Measurements from ENCODE around the gene GRK2.
A peak's percentile ranks its signal among the peaks of the same experiment; 100 is the strongest.

GRK2 gene

DNA sequence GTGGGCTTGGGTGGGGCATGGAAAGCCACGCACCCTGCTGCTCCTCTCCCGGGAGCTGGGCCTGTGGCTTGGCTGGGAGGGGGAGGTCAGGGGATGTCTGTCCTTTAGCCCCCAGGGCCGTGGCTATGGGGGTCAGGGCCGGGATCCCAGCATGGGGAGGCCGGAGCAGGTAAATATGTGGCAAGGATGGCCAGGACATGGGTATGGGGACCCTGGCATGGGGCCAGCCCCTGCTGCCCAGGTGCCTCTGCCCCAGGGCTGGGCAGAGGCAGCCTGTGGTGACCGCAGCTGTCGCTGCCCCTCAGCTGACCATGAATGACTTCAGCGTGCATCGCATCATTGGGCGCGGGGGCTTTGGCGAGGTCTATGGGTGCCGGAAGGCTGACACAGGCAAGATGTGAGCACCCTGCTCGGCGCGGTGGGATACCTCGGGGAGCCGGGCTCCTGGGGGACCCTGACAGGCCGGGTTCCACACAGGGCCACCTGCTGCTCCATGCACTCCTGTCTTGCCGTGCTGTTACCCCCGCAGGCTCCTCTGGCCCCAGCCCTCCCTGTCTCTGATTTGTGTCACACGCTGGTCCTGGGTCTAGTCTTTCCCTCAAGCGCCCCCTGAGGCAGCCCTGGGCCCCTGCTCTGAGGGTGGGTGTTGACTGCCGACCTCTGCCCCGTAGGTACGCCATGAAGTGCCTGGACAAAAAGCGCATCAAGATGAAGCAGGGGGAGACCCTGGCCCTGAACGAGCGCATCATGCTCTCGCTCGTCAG lies 14.7 kb downstream of the GRK2 start:
- DNase-seq (ENCODE audit: low read depth in 1 of 2, low spot score in 1 of 2): no peak

DNA sequence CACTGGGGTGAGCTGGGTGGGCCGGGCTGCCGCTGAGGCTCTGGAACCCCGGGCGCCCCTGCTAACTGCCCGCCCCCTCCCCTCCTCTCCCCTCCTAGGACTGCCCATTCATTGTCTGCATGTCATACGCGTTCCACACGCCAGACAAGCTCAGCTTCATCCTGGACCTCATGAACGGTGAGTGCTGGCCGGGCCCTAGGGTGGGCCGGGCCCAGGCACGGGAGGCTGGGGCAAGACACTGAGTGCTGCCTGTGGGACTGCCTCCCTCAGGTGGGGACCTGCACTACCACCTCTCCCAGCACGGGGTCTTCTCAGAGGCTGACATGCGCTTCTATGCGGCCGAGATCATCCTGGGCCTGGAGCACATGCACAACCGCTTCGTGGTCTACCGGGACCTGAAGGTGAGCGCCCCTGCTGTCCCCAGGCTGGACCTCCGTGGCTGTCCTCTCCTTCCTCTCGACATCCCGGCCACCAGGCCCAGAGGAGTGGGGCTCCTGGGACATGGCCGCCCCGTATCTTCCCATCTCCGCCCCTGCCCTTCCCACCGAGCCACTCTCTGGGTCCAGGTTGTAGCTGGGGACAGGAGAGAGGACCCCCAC lies 15.4 kb downstream of the GRK2 start:
- no peak for DNase-seq (ENCODE audit: low read depth in 1 of 2, low spot score in 1 of 2)

DNA sequence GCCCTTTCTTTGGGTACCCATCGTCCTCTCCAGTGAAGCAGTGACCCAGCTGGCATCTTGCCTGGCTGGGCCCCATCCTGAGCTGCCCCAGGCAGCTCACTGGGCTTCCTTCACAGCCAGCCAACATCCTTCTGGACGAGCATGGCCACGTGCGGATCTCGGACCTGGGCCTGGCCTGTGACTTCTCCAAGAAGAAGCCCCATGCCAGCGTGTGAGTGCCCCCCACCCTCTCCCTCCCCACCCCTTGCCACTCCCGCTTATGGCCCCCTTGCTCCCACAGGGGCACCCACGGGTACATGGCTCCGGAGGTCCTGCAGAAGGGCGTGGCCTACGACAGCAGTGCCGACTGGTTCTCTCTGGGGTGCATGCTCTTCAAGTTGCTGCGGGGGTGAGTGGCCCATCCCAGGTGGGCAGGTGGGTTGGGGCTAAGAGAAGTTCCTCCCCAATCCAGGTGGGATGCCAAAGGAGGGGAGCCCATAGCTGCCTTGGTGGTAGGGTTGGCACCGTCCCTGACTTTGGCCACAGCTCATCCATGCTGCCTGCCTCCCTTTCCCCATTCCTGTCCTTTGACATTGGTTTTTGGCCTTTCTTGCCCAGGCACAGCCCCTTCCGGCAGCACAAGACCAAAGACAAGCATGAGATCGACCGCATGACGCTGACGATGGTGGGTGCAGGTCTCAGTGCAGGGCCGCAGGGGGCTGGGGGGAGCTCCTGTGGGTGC lies 16.0 kb downstream of the GRK2 start:
- no peak for DNase-seq (ENCODE audit: low read depth in 1 of 2, low spot score in 1 of 2)

DNA sequence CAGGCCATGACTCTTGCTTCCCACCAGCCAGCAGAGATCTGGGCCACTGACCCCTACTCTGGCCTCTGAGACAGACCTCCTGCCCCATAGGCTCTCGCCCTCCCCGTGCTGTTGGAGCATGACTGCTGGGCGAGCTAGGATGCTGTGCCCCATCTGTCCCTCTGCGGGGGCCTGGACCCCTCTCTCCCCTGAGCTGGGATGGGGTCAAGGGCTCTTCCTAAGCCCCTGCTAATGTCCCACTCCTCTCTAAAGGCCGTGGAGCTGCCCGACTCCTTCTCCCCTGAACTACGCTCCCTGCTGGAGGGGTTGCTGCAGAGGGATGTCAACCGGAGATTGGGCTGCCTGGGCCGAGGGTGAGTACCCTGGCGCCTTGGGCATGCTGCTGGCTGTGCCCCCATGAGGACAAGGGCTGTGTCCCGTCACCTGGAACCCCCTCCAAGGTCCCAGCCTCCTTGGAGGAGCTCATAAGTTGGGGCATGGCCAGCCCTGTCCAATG lies 16.7 kb downstream of the GRK2 start:
- DNase-seq (ENCODE audit: low read depth in 1 of 2, low spot score in 1 of 2): no peak

DNA sequence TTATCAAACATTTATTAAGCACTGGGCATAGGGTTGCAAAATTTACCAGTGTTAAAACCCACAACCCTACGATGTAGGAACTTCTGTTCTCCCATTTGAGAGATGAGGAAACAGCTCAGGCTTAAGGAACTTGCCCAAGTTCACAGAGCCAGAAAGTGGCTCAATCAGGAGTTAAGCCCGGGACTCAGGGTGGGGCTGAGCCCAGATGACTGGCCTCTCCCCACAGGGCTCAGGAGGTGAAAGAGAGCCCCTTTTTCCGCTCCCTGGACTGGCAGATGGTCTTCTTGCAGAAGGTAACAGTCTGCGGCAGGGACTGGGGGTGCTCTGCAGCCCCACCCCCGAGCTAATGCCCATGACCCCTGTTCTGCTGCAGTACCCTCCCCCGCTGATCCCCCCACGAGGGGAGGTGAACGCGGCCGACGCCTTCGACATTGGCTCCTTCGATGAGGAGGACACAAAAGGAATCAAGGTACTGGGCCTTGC lies 17.2 kb downstream of the GRK2 start:
- no peak for DNase-seq (ENCODE audit: low read depth in 1 of 2, low spot score in 1 of 2)

DNA sequence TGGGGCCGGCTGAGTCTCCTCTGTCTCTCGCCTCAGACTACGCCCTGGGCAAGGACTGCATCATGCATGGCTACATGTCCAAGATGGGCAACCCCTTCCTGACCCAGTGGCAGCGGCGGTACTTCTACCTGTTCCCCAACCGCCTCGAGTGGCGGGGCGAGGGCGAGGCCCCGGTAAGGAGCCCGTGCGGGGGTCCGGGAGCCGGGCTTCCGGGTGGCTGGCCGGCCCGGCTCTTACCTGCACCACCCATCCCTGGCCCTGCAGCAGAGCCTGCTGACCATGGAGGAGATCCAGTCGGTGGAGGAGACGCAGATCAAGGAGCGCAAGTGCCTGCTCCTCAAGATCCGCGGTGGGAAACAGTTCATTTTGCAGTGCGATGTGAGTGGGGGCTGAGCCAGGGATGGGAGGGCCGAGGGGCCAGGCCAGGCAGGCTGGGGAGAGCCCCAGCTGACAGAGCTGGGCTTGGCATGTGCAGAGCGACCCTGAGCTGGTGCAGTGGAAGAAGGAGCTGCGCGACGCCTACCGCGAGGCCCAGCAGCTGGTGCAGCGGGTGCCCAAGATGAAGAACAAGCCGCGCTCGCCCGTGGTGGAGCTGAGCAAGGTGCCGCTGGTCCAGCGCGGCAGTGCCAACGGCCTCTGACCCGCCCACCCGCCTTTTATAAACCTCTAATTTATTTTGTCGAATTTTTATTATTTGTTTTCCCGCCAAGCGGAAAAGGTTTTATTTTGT lies 18.7 kb downstream of the GRK2 start:
- DNase-seq (ENCODE audit: low read depth in 1 of 2, low spot score in 1 of 2): no peak

DNA sequence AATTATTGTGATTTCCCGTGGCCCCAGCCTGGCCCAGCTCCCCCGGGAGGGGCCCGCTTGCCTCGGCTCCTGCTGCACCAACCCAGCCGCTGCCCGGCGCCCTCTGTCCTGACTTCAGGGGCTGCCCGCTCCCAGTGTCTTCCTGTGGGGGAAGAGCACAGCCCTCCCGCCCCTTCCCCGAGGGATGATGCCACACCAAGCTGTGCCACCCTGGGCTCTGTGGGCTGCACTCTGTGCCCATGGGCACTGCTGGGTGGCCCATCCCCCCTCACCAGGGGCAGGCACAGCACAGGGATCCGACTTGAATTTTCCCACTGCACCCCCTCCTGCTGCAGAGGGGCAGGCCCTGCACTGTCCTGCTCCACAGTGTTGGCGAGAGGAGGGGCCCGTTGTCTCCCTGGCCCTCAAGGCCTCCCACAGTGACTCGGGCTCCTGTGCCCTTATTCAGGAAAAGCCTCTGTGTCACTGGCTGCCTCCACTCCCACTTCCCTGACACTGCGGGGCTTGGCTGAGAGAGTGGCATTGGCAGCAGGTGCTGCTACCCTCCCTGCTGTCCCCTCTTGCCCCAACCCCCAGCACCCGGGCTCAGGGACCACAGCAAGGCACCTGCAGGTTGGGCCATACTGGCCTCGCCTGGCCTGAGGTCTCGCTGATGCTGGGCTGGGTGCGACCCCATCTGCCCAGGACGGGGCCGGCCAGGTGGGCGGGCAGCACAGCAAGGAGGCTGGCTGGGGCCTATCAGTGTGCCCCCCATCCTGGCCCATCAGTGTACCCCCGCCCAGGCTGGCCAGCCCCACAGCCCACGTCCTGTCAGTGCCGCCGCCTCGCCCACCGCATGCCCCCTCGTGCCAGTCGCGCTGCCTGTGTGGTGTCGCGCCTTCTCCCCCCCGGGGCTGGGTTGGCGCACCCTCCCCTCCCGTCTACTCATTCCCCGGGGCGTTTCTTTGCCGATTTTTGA lies 19.5 kb downstream of the GRK2 start:
- no peak for DNase-seq (ENCODE audit: low read depth in 1 of 2, low spot score in 1 of 2)

DNA sequence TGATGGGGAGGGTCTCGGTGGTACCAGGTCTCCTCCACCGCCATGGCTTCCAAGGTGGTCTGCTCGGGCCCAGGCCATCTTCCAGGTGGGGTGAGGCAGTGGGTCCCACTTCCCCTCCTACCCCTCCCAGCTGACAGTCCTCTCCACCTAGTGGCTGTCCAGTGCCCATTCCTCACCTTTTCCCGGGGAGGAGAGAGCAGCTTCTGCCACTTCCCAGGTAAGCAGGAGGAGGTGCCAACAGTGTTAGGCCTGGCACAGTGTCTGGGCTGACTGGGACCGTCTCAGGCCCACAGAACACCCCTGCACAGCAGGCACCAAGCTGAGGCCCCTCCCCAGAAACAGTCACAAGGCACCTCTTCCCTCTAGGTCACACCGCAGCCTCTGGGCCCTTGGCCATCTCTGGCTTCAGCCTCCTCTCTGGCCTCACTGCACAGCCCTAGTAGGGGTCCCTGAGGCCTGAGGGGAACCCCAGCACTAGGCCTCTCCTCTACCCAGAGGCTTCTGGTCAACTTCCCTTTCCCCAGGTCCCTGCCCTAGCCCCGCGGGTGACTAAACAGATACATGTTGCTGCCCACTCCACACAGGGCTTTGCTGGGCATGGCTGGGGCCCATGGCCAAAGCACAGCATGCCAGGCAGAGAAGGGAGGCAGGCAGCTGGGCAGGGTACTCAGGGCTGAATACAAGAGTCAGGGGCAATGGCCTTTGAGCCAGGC lies 20.5 kb downstream of the GRK2 start:
- DNase-seq (ENCODE audit: low read depth in 1 of 2, low spot score in 1 of 2): no peak

DNA sequence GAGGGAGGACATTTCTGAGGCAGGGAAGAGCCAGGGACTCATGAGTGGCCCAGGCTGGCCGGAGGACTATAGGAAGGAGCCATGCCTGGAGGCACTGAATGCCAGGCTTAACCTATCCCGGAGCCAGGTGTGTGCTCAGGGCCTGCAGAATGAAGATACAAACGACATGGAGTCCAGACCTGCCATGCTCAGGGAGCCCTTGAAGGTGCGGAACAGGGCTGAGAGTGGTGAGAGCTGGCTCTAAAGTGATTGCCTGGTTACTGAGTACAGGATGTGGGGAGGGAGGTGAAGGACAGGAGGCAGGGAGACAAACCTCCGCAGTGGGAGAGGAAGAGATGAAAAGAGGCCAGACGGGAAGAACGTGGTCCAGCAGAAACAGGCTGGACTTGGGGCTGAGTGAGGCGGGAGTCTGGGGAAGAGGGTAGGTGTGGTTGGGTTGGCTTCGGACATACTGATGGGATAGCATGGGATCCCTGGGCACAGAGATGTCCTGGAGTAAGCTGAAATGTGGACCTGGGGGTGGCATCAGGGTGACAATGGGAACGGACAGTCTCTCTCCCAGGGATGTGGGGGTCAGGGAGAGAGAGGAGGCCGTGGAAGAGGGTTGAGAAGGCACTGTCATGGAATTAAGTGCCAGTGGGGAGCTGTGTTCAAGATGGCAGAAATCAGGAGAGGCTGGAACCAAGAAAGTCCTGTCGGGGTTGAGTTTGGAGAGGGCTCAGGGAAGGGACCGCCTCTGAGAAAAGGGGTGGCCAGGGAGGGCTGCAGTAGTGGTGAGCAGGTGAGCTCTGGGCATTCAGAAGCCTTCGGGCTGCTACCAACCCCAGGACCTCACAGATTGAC lies 21.3 kb downstream of the GRK2 start:
- no peak for DNase-seq (ENCODE audit: low read depth in 1 of 2, low spot score in 1 of 2)

DNA sequence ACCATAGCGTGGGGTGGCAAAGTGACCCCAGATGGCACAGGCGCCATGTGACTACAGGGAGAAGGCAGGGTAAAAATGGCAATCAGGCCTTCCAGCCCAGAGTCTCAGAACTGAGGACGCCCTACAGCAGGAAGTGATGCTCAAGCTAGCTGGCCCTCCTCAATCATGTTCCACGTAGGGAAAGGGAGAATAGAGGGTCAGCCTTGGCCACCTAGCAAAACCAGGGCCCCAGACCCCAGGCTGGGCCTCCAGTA lies 21.9 kb downstream of the GRK2 start:
- DNase-seq (ENCODE audit: low read depth in 1 of 2, low spot score in 1 of 2): no peak

DNA sequence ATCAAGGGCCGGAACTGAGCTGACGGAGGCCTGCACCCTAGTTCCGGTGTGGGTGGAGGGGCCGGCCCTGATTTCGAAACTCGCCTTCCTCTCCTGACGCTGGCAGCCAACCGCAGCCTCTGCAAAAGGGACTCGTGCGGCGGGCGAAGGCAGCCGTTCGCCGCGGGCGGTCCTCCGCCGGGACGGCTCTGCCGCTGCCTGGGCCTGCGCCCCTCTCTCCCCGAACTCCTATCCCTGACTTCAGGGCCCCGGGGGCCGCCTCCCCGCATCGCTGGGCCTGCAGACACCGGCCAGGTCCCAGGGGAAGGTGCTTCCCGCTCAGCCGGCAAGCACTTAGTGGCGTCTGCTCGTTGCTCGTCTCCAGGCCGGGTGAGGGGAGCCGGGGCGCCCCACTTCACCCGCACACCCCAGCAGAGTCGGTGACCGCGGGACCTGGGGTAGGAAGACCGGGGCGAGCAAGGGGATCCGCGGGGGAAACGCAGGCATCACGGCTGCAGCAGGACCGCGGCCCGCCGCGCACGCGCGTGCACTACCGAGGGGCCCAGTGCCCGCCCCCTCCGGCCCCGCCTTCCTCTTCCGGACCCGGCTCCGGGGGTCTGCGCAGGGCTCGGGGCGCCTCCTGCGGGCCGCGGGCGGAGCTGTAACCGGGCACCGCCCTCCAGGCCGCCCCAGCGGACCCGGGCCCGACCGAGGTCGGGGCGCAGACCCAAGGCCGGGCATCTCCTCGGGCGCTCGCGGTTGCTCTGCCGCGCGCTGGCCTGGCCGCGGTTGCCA lies 22.4 kb downstream of the GRK2 start:
- DNase-seq (ENCODE audit: low read depth in 1 of 2, low spot score in 1 of 2): peak; percentile 81 to 83

DNA sequence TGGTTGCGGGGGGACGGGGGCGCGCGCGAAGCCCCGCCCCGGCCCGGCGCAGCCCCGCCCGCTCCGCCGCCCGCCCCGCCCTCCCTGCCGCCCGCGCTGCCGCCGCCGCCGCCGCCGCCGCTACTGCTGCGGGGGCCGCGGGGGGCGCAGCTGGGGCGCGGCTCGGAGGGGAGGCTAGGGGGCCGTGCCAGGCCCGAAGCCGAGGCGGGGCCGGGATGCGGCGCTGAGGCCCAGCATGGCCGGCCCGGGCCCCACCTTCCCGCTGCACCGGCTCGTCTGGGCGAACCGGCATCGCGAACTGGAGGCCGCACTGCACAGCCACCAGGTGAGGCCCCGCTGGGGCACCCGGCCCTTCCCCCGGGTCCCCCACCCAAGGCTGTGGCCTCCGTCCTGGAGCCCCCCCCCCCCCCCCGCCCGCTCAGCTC lies 23.0 kb downstream of the GRK2 start, which contains the start of gene ANKRD13D:
ANKRD13D (plus strand) TSS at position 78 of the 425 bp plus-strand sequence; CDS start at position 236, 158 bp downstream.
- DNase-seq (ENCODE audit: low read depth in 1 of 2, low spot score in 1 of 2): no peak

DNA sequence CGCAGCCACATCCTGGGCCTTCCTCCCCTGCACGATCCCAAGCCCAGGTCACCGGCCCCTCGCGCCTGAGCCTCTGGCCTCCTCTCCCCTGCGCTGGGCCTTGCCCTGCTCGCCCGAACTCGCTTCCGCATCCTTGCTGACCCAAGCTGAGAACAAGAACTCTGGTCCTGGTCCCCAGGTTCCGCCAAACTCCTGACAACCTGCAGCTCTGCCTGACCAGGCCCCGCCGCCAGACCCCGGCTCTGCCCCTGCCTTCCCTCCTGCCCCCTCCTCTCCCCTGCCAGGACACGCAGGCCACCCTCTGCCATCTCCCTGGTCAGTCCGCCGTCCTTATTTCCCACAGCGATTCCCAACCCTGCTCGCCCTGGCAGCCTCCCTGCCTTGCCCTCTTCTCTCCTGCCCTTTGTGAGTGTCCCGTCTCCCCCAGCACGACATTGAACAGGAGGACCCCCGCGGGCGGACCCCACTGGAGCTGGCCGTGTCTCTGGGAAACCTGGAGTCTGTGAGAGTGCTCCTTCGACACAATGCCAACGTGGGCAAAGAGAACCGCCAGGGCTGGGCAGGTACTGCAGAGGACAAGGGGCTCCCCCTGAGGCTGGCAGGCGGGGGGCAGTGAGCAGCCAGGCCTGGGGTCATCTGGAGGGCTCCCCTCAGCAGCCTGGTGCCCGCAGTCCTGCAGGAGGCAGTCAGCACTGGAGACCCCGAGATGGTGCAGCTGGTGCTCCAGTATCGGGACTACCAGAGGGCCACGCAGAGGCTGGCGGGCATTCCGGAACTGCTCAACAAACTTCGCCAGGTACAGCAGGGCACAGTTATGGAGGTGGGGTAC lies 23.6 kb downstream of the GRK2 start:
- DNase-seq (ENCODE audit: low read depth in 1 of 2, low spot score in 1 of 2): no peak

DNA sequence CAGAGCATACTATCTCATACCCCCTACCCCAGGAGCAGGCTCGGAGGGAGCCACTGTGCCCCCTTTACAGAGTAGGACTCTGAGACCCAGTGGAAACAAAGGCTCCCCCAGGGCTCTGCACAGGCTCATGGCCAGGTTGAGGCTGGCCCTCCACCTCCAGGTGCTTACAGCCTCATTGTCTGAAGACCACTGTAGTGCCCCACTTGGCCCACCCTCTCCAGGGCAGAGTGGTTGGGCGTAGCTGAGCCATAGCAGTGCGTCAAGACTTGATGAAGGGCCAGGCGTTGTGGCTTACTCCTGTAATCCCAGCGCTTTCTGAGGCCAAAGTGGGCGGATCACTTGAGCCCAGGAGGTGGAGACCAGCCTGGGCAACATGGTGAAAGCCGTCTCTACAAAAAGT lies 24.5 kb downstream of the GRK2 start:
- no peak for DNase-seq (ENCODE audit: low read depth in 1 of 2, low spot score in 1 of 2)

DNA sequence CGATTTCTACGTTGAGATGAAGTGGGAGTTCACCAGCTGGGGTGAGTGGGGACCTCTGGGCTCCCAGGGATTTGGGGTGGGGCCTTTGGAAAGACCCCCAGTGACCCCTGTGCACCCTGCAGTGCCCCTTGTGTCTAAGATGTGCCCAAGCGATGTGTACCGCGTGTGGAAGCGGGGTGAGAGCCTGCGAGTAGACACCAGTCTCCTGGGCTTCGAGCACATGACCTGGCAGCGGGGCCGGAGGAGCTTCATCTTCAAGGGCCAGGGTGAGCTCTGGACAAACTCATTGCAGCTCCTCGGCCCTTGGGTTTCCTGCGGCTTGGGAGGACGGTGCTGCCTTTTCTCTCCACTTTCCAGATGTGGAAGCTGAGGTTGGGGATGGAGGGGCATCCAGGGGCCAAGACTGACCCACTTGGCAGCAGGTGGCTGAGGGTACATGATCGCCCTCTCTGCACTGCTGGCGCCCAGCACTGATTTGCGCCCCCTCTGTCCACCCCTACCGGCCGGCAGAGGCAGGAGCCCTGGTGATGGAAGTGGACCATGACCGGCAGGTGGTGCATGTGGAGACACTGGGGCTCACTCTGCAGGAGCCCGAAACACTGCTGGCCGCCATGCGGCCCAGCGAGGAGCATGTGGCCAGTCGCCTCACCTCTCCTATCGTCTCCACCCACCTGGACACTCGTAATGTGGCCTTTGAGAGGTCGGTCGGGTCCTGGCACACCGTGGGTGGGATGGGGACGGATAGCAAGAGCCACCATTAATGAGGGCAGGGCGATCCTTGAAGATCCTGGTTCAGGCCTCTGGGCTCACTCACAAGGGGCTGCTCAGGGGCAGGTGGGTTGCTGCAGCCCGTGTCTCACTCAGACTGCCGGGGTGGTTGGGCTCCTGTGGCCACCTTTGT lies 25.5 kb downstream of the GRK2 start:
- no peak for DNase-seq (ENCODE audit: low read depth in 1 of 2, low spot score in 1 of 2)

DNA sequence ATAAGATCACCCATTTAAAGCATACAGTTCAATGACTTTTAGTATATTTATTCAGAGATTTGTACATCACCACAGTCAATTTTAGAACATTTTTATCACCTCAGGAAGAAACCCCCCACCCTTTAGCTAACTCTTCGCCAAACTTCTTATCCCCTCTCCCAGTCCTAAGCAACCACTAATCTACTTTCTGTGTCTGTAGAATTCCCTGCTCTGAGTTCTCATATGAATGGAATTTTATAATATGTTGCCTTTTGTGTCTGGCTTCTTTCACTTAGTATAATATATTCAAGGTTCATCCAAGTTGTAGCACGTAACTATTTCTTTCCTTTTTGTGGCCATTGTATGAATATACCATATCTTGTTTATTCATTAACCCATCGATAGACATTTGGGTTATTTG lies 26.4 kb downstream of the GRK2 start:
- no peak for DNase-seq (ENCODE audit: low read depth in 1 of 2, low spot score in 1 of 2)

All from activated CD4-positive, alpha-beta T cell treated with anti-CD3 and anti-CD28 coated beads, Interleukin-2, amount 50 U/mL, for 24 hours (primary cell).